Activated naive CD8-positive, alpha-beta T cell treated with anti-CD3 and anti-CD28 coated beads, Interleukin-2, amount 10 ng/mL, durations not matched to agents 7 days and 5 days (primary cell): ENCODE results near the gene ZNF266. TPM values are rescaled to one million over a fixed set of nuclear protein-coding genes. Genes with fewer than 3 reads are reported as not detected.

Experiments
- ATAC-seq: fragments of 150-1000 bp; cut with Tn5 transposase; one replicate; pipeline ENCODE4 v1.10.0; 2021; ENCODE audit warnings: low read depth, moderate library complexity
- POLR2A ChIA-PET: fragments of 350-600 bp; sonication (Branson Sonifier 250); formaldehyde crosslinking; loops from one replicate; lab custom pipeline; 2021; ENCODE audit warnings: antibody characterized with exemption; lab: Charles Lee
- DNase-seq: peaks from one replicate; pipeline ENCODE4 v3.0.0; 2021
- H3K27ac Mint-ChIP-seq: one replicate; pipeline ENCODE4 v1.8.0; 2022; ENCODE audit warnings: mild to moderate bottlenecking, mixed read lengths
- H3K27me3 Mint-ChIP-seq: one replicate; pipeline ENCODE4 v1.8.0; 2022; ENCODE audit warnings: mild to moderate bottlenecking, moderate library complexity, mixed read lengths
- H3K36me3 Mint-ChIP-seq: one replicate; pipeline ENCODE4 v1.8.0; 2021; ENCODE audit warnings: mild to moderate bottlenecking, mixed read lengths
- H3K4me1 Mint-ChIP-seq: one replicate; pipeline ENCODE4 v1.8.0; 2021; ENCODE audit warnings: mixed read lengths
- H3K4me3 Mint-ChIP-seq: one replicate; pipeline ENCODE4 v1.8.0; 2022; ENCODE audit warnings: mild to moderate bottlenecking, moderate library complexity, mixed read lengths
- H3K9me3 Mint-ChIP-seq: one replicate; pipeline ENCODE4 v1.8.0; 2021; ENCODE audit warnings: mixed read lengths
- total RNA-seq, 2 experiments: library from RNA; stranded (reverse); gene quantifications; one replicate each; pipeline ENCODE4 v1.2.3, GENCODE V29; 2021

The ZNF266 gene
- total RNA-seq, result 10 to 100 TPM; 68.9 to 72.3 TPM

- H3K27ac Mint-ChIP-seq, result peak within 1 kb of the TSS; percentile 98
- peak within 1 kb of the TSS; percentile 96 for H3K4me3 Mint-ChIP-seq
- H3K27me3 Mint-ChIP-seq, result no peaks in the 10 kb centered on the region
- DNase-seq (peak; percentile 91), ATAC-seq (peak; percentile 88)
- POLR2A ChIA-PET, result interaction anchor here (0.9 to 1.5 kb wide), 8 partner anchors 19 to 333 kb away, joined by 3 to 7 read pairs (median 4); partner anchors contain the start of genes ZNF121, ZNF317, ZNF559 and ZNF846
- peaks cover 39% of the 10 kb centered on the region for H3K36me3 Mint-ChIP-seq
- H3K4me1 Mint-ChIP-seq, result peaks cover 14% of the 10 kb centered on the region
- peaks cover 10% of the 10 kb centered on the region for H3K9me3 Mint-ChIP-seq
Measured at GRCh38 chr19:9435279-9436268, at the start of gene ZNF266. ZNF266 (minus strand) TSS chr19:9435573; CDS start chr19:9420089, 15,484 bp downstream.

- Mint-ChIP-seq H3K27ac (no peak overlapping the region), H3K9me3 (peaks cover 36% of the 10 kb centered on the region), H3K4me3 (no peak overlapping the region), H3K4me1 (no peaks in the 10 kb centered on the region), H3K36me3 (no peaks in the 10 kb centered on the region), H3K27me3 (no peaks in the 10 kb centered on the region)
- POLR2A ChIA-PET, result no interaction called here
- no peak for DNase-seq
- ATAC-seq, result no peak
Measured at GRCh38 chr19:9485140-9485539, 49.8 kb upstream of the ZNF266 start.

DNA sequence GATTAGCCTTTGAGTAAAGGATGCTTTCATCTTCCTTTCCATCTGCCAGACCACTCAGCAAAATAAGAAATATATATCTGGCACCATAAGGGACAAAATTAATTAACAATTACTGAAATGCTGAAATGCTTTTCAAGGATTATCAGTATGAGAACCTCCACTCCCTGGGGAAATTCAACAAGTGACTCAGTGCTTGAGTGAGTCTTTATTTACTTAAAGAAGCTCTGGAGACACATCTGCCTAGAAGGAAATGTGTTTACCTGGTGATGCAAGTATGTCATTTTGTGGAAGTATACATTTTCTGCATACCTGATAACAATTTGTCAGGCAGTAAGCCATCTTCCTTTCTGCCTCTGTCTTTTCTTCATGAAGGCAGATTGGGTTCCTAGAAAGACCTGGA lies 39.6 kb upstream of the ZNF266 start:
- H3K27me3 Mint-ChIP-seq, result no peaks in the 10 kb centered on the region
- no peaks in the 10 kb centered on the region for H3K36me3 Mint-ChIP-seq
- no peak overlapping the region for H3K27ac Mint-ChIP-seq
- POLR2A ChIA-PET, result no interaction called here
- H3K4me3 Mint-ChIP-seq, result no peak overlapping the region
- no peaks in the 10 kb centered on the region for H3K4me1 Mint-ChIP-seq
- ATAC-seq (no peak), DNase-seq (no peak)
- H3K9me3 Mint-ChIP-seq, result peaks cover 32% of the 10 kb centered on the region

- Mint-ChIP-seq H3K27ac (no peak overlapping the region), H3K9me3 (peaks cover 25% of the 10 kb centered on the region), H3K4me3 (no peak overlapping the region), H3K4me1 (no peaks in the 10 kb centered on the region), H3K36me3 (no peaks in the 10 kb centered on the region), H3K27me3 (no peaks in the 10 kb centered on the region)
- no peak for ATAC-seq
- DNase-seq, result no peak
- POLR2A ChIA-PET, result no interaction called here
Measured at GRCh38 chr19:9467161-9467560, 31.8 kb upstream of the ZNF266 start.

- POLR2A ChIA-PET, result no interaction called here
- Mint-ChIP-seq H3K27me3 (no peaks in the 10 kb centered on the region), H3K4me3 (no peak overlapping the region), H3K4me1 (no peaks in the 10 kb centered on the region), H3K27ac (no peak overlapping the region), H3K36me3 (no peaks in the 10 kb centered on the region), H3K9me3 (peaks cover 27% of the 10 kb centered on the region)
- ATAC-seq (no peak), DNase-seq (no peak)
Measured at GRCh38 chr19:9461938-9462337, 26.6 kb upstream of the ZNF266 start.

DNA sequence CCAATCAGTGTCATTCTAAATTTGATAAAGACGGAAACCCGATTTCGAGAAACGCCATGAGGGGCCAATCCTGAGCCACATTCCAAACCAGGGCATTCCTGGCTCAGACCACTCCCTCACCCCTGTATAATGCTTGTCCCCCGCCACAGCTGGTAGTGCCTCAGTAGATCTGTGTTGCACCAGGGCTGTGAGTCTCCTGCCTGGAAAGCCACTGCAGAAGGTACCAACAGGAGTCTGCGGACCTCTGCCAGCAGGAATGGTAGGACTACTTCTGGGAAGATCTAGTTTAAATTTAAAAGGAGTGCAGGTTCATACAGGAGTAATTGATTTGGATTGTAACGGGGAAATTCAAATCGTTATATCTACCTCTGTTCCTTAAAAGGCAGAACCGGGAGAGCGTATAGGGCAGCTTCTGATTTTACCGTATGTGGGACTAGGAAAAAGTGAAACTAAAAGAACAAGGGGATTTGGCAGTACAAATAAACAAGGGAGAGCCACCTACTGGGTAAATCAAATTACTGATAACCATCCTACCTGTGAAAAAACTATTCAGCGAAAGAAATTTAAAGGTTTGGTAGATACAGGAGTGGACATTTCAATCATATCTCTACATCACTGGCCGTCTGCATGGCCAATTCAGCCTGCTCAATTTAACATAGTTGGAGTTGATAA lies 20.8 kb upstream of the ZNF266 start:
- no peaks in the 10 kb centered on the region for H3K4me1 Mint-ChIP-seq
- peaks cover 25% of the 10 kb centered on the region for H3K9me3 Mint-ChIP-seq
- POLR2A ChIA-PET, result no interaction called here
- ATAC-seq (no peak), DNase-seq (no peak)
- no peaks in the 10 kb centered on the region for H3K27me3 Mint-ChIP-seq
- H3K27ac Mint-ChIP-seq, result no peak overlapping the region
- H3K4me3 Mint-ChIP-seq, result peak overlapping the region; percentile 0
- H3K36me3 Mint-ChIP-seq, result peaks cover 2% of the 10 kb centered on the region

DNA sequence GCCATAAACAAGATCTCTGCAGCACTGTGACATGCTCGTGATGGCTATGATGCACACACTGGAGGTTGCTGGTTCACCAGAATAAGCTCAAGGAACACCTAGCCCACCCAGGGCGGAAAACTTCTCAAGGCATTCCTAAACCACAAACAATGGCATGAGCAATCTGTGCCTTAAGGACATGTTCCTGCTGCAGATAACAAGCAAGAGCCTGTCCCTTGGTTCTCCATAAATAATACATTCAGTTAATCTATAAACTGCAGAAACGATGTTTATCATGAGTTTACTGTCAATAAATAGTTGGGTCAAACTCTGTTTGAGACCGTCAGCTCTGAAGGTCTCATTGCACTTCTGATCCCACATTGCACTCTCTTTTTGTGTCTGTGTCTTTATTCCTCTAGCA lies 18.6 kb upstream of the ZNF266 start:
- POLR2A ChIA-PET, result interaction anchor here (1.3 kb wide), 1 partner anchor 19 kb away, joined by 3 read pairs; the partner anchor contains the start of gene ZNF266
- DNase-seq, result no peak
- no peak for ATAC-seq
- no peak overlapping the region for H3K4me3 Mint-ChIP-seq
- H3K9me3 Mint-ChIP-seq, result peaks cover 28% of the 10 kb centered on the region
- peaks cover 4% of the 10 kb centered on the region for H3K36me3 Mint-ChIP-seq
- H3K27me3 Mint-ChIP-seq, result no peaks in the 10 kb centered on the region
- no peaks in the 10 kb centered on the region for H3K4me1 Mint-ChIP-seq
- H3K27ac Mint-ChIP-seq, result no peak overlapping the region

DNA sequence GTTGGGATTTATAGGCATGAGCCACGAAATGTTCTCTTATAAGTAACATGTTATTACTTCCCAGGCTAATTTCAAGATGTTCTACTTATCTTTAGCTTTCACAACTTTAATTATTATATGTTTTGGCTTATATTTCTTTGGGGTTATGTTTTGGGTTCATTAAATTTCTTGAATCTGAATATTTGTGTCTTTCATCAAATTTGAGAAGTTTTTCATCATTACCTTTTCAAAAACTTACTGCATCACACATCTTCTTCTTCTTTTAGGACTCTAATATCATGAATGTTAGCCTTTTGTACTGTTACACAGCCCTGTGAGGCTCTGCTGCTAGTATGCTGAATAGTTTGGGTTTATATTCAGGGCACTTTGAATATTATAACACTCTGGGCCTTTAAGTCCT lies 9.7 kb upstream of the ZNF266 start:
- H3K9me3 Mint-ChIP-seq, result peaks cover 34% of the 10 kb centered on the region
- H3K27ac Mint-ChIP-seq, result no peak overlapping the region
- POLR2A ChIA-PET, result no interaction called here
- no peak overlapping the region for H3K4me3 Mint-ChIP-seq
- peaks cover 12% of the 10 kb centered on the region for H3K36me3 Mint-ChIP-seq
- H3K4me1 Mint-ChIP-seq, result no peaks in the 10 kb centered on the region
- DNase-seq (no peak), ATAC-seq (no peak)
- no peaks in the 10 kb centered on the region for H3K27me3 Mint-ChIP-seq

DNA sequence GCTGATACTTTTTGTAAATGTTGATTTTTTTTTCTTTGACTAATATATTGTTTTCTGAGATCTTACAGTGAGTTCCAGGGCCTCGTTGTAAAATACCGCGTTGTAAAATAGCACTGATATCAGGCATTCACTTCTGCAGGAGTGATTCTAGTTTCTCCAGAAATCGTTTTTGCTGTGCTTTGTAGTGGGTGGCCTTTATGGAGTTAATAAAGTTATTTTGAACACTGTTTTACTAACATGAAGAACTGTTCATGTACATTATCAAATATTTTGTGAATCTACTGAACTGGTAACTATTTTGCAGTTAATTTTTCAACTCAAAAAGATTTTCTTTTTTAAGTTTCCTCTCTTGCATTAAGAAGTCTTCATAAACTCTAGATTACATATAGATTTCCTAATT lies 985 bp upstream of the ZNF266 start:
- POLR2A ChIA-PET, result interaction anchor here (1.0 kb wide), 1 partner anchor 332 kb away, joined by 3 read pairs; the partner anchor contains the start of gene ZNF846

GRCh38 chr19:9431475-9431874 lies 3.9 kb downstream of the ZNF266 start:
- H3K27ac Mint-ChIP-seq, result no peak overlapping the region
- POLR2A ChIA-PET, result no interaction called here
- H3K36me3 Mint-ChIP-seq, result peaks cover 70% of the 10 kb centered on the region
- peaks cover 23% of the 10 kb centered on the region for H3K9me3 Mint-ChIP-seq
- H3K4me1 Mint-ChIP-seq, result peaks cover 14% of the 10 kb centered on the region
- ATAC-seq, result no peak
- no peak overlapping the region for H3K4me3 Mint-ChIP-seq
- no peak for DNase-seq
- H3K27me3 Mint-ChIP-seq, result no peaks in the 10 kb centered on the region

More for the DNA sequence above, 985 bp upstream of the ZNF266 start:
- Mint-ChIP-seq H3K36me3 (peaks cover 32% of the 10 kb centered on the region), H3K4me3 (peak overlapping the region; percentile 96), H3K9me3 (peaks cover 10% of the 10 kb centered on the region), H3K4me1 (peaks cover 14% of the 10 kb centered on the region), H3K27ac (peak overlapping the region; percentile 98), H3K27me3 (no peaks in the 10 kb centered on the region)
- ATAC-seq (no peak), DNase-seq (no peak)

DNA sequence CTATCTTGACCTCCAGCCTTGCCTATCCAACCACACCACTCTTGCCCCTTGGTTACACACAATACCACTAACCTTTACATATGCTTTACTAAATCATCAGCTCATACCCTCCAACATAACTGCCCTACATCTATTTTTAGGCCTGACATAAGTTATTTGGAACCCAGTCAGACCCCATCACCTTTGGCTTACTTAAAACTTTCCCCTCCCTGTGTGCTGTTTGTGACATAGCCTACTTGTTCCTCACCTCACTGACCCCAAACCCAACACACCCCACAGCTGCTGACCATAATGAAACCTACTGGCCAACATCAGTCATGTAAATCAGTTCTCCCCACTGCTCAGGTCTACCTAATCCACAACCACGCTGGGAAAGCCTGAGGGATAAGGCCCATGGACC lies 4.9 kb downstream of the ZNF266 start:
- Mint-ChIP-seq H3K9me3 (peaks cover 24% of the 10 kb centered on the region), H3K27me3 (no peaks in the 10 kb centered on the region), H3K27ac (no peak overlapping the region), H3K4me3 (no peak overlapping the region), H3K4me1 (peaks cover 14% of the 10 kb centered on the region), H3K36me3 (peaks cover 80% of the 10 kb centered on the region)
- ATAC-seq, result no peak
- no peak for DNase-seq
- POLR2A ChIA-PET, result no interaction called here

DNA sequence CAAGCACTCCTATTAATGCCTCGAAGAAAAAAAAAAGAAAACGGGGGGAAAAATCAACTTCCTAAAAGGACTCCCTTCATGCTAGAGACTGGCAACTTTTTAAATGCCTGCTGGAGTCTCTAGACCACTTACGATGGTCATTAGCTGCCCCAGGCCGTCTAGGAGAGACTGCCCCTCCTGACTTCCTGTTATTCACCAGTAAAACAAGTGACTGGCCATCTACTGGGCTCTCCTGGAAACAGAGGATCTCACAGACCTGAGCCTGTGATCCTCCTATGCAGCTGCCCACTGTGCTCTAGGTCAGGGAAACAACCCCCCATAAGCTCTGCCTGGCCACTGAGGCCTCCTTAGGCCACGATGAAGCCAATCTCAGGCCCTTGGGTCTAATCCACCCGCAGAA lies 7.4 kb downstream of the ZNF266 start:
- DNase-seq (no peak), ATAC-seq (no peak)
- POLR2A ChIA-PET, result no interaction called here
- H3K36me3 Mint-ChIP-seq, result peaks cover 93% of the 10 kb centered on the region
- H3K27ac Mint-ChIP-seq, result no peak overlapping the region
- H3K27me3 Mint-ChIP-seq, result no peaks in the 10 kb centered on the region
- H3K9me3 Mint-ChIP-seq, result peaks cover 31% of the 10 kb centered on the region
- no peak overlapping the region for H3K4me3 Mint-ChIP-seq
- peaks cover 4% of the 10 kb centered on the region for H3K4me1 Mint-ChIP-seq

DNA sequence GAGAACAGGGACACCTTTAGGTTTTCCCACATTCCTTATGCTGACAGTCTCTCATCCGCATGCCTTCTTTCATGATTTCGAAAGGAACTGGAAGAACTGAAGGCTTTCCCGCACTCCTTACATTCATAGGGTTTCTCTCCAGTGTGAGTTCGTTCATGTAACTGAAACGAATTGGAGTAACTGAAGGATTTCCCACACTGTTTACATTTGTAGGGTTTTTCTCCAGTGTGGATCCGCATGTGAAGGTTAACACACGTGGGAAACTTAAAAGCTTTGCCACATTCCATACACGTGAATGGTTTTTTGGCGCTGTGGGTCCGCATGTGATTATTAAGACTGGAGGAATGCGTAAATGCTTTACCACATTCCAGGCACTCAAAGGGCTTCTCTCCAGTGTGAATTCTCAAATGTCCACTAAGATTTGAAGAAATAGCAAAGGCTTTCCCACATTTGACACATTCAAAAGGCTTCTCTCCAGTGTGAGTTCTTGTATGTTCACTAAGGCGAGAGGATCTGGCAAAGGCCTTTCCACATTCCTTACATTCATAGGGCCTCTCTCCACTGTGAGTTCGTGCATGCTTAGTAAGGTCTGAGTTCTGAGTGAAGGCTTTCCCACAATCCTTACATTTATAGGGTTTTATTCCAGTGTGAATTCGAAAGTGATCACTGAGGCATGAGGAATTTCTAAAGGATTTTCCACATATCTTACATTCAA lies 22.0 kb downstream of the ZNF266 start:
- Mint-ChIP-seq H3K4me1 (no peaks in the 10 kb centered on the region), H3K36me3 (peaks cover 76% of the 10 kb centered on the region), H3K9me3 (peaks cover 46% of the 10 kb centered on the region), H3K27ac (no peak overlapping the region), H3K4me3 (no peak overlapping the region), H3K27me3 (no peaks in the 10 kb centered on the region)
- POLR2A ChIA-PET, result no interaction called here
- ATAC-seq (no peak), DNase-seq (no peak)
